ENCODE data around the gene RIOX2. TPM values are rescaled to one million over a fixed set of nuclear protein-coding genes. Genes with fewer than 3 reads are reported as not detected.
A peak's percentile ranks its signal among the peaks of the same experiment; 100 is the strongest.

The RIOX2 gene
- 10 to 100 TPM; 13.5 to 20.8 (median 20.7) TPM for total RNA-seq
- long read RNA-seq, donor 1, transcript RIOX2-203 (10 exons, 2,341 nt): major isoform, 16 of 32 reads
- long read RNA-seq, donor 1, partial matches to known transcripts: 2 of 32 reads
- long read RNA-seq, donor 1, other reads (novel, unspliced or antisense): 13 of 32 reads
- long read RNA-seq, donor 2, full-length matches to known transcripts: 9 of 17 reads
- long read RNA-seq, donor 2, partial matches to known transcripts: 4 of 17 reads
- long read RNA-seq, donor 2, other reads (novel, unspliced or antisense): 4 of 17 reads

- peak; percentile 98 for ATAC-seq
- TF ChIP-seq CTCF (IDR thresholded peaks at IDR 0.05): no peak
Observed at GRCh38 chr3:97971679-97972567, at the start of gene RIOX2. TSS of gene RIOX2 (minus strand) at chr3:97972431. CDS start at chr3:97967593, 4,838 bp downstream.

DNA sequence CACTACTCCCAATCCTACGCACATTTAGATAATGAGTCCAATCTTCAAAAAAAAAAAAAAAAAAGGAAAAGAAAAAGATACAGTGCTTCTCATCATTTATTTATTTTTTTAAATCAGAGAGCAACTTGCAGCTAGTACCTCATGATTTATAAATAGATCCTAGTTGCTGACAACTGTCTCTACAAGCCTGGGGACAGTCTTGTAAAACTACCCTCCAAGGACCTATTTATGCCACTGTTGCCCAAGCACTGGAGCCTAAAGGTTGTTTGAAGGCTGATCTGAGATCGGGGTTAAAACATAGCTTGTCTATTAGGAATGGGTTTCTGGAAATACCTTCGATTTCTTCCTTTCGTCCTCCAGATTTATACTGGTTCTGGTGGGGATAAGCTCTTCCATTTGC, 48.2 kb upstream of the RIOX2 start:
- DNase-seq (no peak), ATAC-seq (no peak)
- Histone ChIP-seq H3K36me3 (ENCODE audit: low read depth) (no peaks in the 10 kb centered on the region), H3K4me3 (no peak overlapping the region), H3K4me1 (ENCODE audit: low read depth) (no peaks in the 10 kb centered on the region), H3K9me3 (no peaks in the 10 kb centered on the region)
- no peak for TF ChIP-seq CTCF (IDR thresholded peaks at IDR 0.05)
- intact Hi-C loops (cut with DNase I, micrococcal nuclease): loop anchor here in 1 of 2 donors (5.0 kb wide), 1 partner anchor 228 kb away; no protein-coding TSS in a partner anchor

More at GRCh38 chr3:97971679-97972567, at the start of gene RIOX2:
- H3K4me3 ChIP-seq: peak within 1 kb of the TSS; percentile 61
- intact Hi-C loops (cut with DNase I, micrococcal nuclease): no loop called here
- H3K36me3 ChIP-seq (ENCODE audit: low read depth): no peaks in the 10 kb centered on the region
- peak; percentile 85 to 89 (median 87) for DNase-seq
- peaks cover 11% of the 10 kb centered on the region for H3K4me1 ChIP-seq (ENCODE audit: low read depth)
- H3K9me3 ChIP-seq: no peaks in the 10 kb centered on the region

GRCh38 chr3:98018301-98018700, 46.1 kb upstream of the RIOX2 start:
- H3K4me3 ChIP-seq: no peak overlapping the region
- no peaks in the 10 kb centered on the region for H3K36me3 ChIP-seq (ENCODE audit: low read depth)
- H3K4me1 ChIP-seq (ENCODE audit: low read depth): no peaks in the 10 kb centered on the region
- DNase-seq (no peak), ATAC-seq (no peak)
- TF ChIP-seq CTCF (IDR thresholded peaks at IDR 0.05): no peak
- intact Hi-C loops (cut with DNase I, micrococcal nuclease): no loop called here
- H3K9me3 ChIP-seq: no peaks in the 10 kb centered on the region

GRCh38 chr3:98014268-98014585, 42.0 kb upstream of the RIOX2 start:
- Histone ChIP-seq H3K36me3 (ENCODE audit: low read depth) (no peaks in the 10 kb centered on the region), H3K4me1 (ENCODE audit: low read depth) (no peaks in the 10 kb centered on the region), H3K4me3 (no peak overlapping the region), H3K9me3 (no peaks in the 10 kb centered on the region)
- intact Hi-C loops (cut with DNase I, micrococcal nuclease): no loop called here
- no peak for ATAC-seq
- no peak for TF ChIP-seq CTCF (IDR thresholded peaks at IDR 0.05)
- DNase-seq: no peak

GRCh38 chr3:98013411-98014267, 41.4 kb upstream of the RIOX2 start:
- DNase-seq (no peak), ATAC-seq (no peak)
- Histone ChIP-seq H3K36me3 (ENCODE audit: low read depth) (no peaks in the 10 kb centered on the region), H3K4me1 (ENCODE audit: low read depth) (no peaks in the 10 kb centered on the region), H3K4me3 (no peak overlapping the region), H3K9me3 (no peaks in the 10 kb centered on the region)
- intact Hi-C loops (cut with DNase I, micrococcal nuclease): no loop called here
- TF ChIP-seq CTCF (IDR thresholded peaks at IDR 0.05): no peak
